ENCODE results near the gene EVA1C. TPM values are rescaled to one million over a fixed set of nuclear protein-coding genes. Genes with fewer than 3 reads are reported as not detected.

EVA1C gene
- total RNA-seq, 1 donor from 2014 or later = 7.6 TPM

Other genes starting within 250 kb of the EVA1C start
- gene MIS18A, start 133.7 kb upstream of the EVA1C start, total RNA-seq = 26.8 and 27.5 TPM in 2 replicates
- gene MRAP, start 113.9 kb upstream of the EVA1C start, total RNA-seq = not detected in 2 replicates
- gene URB1, start 19.7 kb upstream of the EVA1C start, total RNA-seq = 42.1 and 42.8 TPM in 2 replicates
- gene TCP10L, start 172.8 kb downstream of the EVA1C start, total RNA-seq = 0.59 and 0.93 TPM in 2 replicates
- gene CFAP298, start 199.7 kb downstream of the EVA1C start, total RNA-seq = 52.9 and 54.6 TPM in 2 replicates

Measured in activated T-helper 1 cell treated with anti-CD3 and anti-CD28 coated beads, Interleukin-12 subunit alpha, Interleukin-12 subunit beta, Interleukin-2, Interleukin-4 antibody, amounts not matched to agents 30 ng/mL and 10 ng/mL and 1 ng/mL, durations not matched to agents 14 hours and 24 hours and 36 hours (primary cell).